NCI-H2196 (cell line): ENCODE results near the gene LDB1.
A peak's percentile ranks its signal among the peaks of the same experiment; 100 is the strongest.

Experiments
- DNase-seq: peaks from one replicate; lab custom pipeline; 2025; ENCODE audit not compliant: unreplicated experiment; lab: John Stamatoyannopoulos, UW

Gene LDB1

GRCh38 chr10:102120142-102120990 is at the start of gene LDB1:
Gene LDB1 (minus strand): TSS chr10:102120368. CDS start chr10:102120110, 258 bp downstream.
- peak; percentile 59 for DNase-seq

DNA sequence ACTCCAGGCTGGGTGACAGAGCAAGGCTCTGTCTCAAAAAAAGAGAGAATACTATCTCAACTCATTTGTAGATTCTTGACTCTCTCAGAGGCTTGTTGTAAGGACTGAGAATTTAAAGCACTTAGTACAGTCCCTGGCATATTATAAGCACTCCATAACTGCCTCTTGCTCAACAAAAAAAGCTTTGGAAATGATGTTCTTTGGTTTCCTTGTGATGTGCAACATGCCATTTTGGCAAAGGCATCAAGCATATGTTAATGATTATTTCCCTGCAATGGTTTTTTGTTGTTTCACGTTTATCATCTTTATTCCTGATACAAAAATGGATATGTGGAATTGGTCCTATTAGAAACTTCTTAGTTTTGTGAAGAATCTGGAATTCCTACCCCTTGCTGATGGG is 47.7 kb upstream of the LDB1 start:
- DNase-seq: no peak

DNA sequence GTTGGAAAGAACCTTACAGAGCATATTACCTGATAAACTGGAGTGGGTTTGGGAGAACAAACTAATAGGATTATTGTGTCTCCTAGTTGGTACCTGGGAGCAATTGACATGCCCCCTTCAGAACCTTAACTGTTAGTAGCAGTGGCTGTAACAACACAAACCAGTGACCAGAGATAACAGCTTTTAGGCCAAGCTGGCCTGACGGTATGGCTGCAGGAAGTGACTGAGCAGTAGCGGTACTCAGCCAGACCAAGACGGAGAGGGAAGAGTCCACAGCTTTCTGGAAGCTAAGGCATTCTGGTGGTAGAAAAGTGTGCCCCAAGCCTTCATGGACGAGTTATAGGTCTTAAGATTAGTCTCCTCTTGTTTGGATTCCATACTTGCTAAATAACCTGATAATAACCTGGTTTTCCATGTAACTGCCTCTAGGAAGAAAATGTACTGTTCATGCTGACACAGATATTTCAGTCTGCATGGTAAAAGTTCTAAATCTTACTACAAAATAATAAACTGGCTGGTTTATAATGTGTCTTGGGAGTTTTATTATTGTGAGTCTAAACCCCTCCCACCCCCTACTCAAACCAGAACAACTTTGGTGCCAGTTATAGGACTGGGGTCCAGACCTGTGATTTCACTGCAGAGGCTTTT is 43.3 kb upstream of the LDB1 start:
- DNase-seq: no peak

- DNase-seq: no peak
These were observed 39.7 kb upstream of the LDB1 start for GRCh38 chr10:102159831-102160230.

GRCh38 chr10:102159051-102159597 is 39.0 kb upstream of the LDB1 start:
- DNase-seq: no peak

GRCh38 chr10:102157224-102157623 is 37.1 kb upstream of the LDB1 start:
- DNase-seq: peak; percentile 33

- no peak for DNase-seq
These were observed 34.4 kb upstream of the LDB1 start for GRCh38 chr10:102154466-102155116.

GRCh38 chr10:102153093-102153620 is 33.0 kb upstream of the LDB1 start:
- DNase-seq: no peak

GRCh38 chr10:102152545-102152890 is 32.4 kb upstream of the LDB1 start:
- DNase-seq: no peak

DNA sequence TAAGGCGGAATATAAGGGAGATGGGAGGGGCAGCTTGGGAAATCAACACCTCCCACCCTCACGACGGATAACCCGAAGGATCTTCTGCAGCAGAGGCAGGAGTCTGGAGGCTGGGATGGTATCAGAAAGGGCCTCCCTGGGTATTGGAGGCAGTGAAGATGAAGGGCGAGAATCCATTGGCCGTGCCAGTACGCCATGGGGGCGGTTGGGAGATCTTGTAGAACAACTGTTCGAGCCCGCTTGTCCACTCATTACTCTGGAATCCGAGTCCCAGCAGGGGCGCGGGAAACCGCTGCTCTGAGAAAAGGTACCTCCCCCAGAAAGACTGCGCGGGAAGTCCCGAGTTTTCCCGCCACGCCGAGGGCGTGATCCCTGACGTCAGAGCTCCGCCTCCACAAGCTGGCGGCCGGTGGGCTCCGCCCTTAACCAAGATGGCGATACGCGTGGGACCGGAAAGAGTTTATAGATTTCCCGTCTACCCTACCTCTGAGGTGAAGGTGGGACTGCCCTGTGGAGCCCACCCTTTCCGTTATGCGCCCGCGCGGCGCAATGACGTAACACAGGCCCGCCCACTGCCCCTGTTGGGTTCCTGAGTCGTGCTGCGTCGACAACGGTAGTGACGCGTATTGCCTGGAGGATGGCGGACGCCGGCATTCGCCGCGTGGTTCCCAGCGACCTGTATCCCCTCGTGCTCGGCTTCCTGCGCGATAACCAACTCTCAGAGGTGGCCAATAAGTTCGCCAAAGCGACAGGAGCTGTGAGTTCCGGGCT is 31.8 kb upstream of the LDB1 start, which contains the start of gene NOLC1:
Gene NOLC1 (plus strand): TSS at position 616 of the 771 bp plus-strand sequence. CDS start 22 bp downstream, at position 638.
- DNase-seq: peak; percentile 89

- no peak for DNase-seq
These were observed 31.0 kb upstream of the LDB1 start for GRCh38 chr10:102150970-102151773.

DNA sequence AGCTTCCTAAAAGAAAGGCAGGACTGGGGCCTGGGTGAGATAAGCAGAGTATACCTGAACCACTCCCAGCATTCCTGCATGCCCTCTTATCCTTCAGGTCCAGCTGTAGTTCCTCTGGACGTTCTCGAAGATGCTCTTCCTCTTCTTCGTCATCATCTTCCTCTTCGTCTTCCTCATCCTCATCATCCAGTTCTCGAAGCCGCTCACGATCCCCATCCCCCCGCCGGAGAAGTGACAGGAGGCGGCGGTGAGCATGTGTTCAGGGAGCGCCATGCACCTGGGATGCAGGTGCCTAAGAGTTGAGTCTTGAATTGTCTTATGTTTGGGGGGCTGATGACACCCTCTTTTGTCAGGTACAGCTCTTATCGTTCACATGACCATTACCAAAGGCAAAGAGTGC is 28.1 kb upstream of the LDB1 start:
- DNase-seq: no peak

DNA sequence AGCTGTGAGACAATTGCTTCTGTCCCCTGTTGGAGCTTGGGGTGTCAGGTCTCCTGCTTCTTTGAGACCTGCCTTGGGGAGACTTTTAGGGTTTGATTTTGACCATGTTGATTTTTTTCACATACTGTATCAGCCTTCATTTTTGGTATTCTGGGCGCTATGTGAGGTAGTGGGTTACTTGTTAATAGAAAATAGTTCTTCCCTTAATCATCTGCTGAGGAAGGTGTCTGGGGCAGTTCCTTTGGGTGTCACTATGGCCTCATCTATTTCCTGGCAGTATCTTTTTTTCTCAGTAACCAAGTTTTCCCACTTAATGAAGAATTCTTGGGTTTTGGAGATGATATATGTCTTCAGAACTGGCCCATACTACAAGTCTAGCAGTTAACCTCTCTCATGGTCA is 27.4 kb upstream of the LDB1 start:
- DNase-seq: no peak

DNA sequence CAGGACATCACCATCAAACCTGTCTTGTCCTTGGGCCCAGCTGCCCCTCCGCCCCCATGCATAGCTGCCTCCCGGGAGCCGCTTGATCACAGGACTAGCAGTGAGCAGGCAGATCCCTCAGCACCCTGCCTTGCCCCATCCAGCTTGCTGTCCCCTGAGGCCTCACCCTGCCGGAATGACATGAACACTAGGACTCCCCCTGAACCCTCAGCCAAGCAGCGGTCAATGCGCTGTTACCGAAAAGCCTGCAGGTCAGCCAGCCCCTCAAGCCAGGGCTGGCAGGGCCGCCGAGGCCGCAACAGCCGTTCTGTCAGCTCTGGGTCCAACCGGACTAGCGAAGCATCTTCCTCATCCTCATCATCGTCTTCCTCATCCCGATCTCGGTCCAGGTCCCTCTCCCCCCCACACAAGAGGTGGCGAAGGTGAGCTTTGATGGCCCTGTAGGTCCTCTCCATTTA is 26.8 kb upstream of the LDB1 start:
- no peak for DNase-seq

- no peak for DNase-seq
These were observed 21.5 kb upstream of the LDB1 start for GRCh38 chr10:102141583-102142107.

- no peak for DNase-seq
These were observed 20.9 kb upstream of the LDB1 start for GRCh38 chr10:102140913-102141540.

- no peak for DNase-seq
These were observed 20.1 kb upstream of the LDB1 start for GRCh38 chr10:102140218-102140617.

DNA sequence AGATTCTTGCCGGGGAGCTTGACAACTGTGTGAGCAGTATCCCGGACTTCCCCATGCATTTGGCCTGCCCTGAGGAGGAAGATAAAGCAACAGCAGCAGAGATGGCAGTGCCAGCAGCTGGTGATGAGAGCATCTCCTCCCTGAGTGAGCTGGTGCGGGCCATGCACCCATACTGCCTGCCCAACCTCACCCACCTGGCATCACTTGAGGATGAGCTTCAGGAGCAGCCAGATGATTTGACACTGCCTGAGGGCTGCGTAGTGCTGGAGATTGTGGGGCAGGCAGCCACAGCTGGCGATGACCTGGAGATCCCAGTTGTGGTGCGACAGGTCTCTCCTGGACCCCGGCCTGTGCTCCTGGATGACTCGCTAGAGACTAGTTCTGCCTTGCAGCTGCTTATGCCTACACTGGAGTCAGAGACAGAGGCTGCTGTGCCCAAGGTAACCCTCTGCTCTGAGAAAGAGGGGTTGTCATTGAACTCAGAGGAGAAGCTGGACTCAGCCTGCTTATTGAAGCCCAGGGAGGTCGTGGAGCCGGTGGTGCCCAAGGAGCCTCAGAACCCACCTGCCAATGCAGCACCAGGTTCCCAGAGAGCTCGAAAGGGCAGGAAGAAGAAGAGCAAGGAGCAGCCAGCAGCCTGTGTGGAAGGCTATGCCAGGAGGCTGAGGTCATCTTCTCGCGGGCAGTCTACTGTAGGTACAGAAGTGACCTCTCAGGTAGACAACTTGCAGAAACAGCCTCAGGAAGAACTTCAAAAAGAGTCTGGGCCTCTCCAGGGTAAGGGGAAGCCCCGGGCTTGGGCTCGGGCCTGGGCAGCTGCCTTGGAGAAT is 19.3 kb upstream of the LDB1 start:
- no peak for DNase-seq
